ENCODE results near the gene PPM1H.

PPM1H gene

DNA sequence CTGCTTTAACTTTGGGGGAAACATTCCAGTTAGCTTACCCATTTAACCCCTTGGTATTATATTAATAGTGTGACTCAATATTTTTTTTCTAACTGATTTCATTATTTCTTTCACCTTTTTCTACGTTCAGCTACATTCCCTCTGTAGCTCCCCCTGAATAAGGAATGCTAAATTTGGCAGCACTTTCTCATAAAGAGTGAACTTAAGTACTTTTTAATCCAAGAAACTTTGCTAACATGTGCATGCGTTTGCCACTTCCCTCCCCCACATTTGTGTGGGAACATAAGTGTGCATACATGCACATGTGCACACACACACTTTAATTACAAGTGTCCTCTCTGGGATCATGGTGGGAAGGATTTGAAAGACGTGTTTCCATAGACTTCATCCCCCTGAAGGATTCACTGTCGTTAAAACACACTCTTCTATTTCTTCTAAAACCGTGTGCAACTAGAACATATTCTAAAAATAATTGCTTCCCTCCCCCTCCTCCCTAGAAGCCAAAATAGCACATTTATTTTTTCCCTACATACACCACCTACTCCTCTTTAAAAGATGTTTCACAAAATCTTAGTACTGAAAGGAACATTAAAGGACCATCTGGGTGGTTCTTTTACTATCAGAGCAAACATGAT is 142.6 kb downstream of the PPM1H start:
- DNase-seq: no peak

GRCh38 chr12:62789851-62790250 is 145.1 kb downstream of the PPM1H start:
- no peak for DNase-seq

- DNase-seq: no peak
Measured at GRCh38 chr12:62787611-62788010, 147.3 kb downstream of the PPM1H start.

- no peak for DNase-seq
Measured at GRCh38 chr12:62787023-62787422, 147.9 kb downstream of the PPM1H start.

DNA sequence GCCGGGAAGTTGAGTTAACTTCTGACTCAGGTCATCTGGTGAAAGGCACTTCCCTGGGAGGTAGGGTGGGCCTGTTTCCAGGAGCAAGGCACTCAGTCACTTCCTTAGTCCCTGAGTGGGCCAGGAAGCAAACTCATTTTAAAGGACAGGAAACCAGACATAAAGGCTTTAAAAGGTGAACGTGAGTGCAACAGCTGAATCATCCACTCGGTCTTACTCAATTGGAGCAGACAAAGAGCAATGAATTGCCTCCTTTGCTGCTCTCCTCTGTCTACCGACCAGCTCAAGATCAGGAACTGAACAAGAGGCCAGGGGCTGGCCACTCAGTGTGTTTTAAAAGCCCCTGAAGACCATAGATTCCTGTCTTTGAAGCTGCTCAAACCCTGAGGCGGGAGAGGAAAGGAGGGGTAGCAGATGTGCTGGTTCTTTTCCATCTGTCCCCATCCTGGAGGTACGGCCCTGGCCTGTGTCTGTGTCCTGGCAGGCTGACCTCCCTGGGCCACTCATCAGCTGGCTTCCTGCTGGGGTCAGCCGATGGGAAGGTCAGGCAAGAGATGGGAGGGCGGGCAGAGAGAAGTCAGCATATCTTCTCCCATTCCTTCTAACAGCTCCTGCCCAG is 148.9 kb downstream of the PPM1H start:
- DNase-seq: no peak

GRCh38 chr12:62784576-62784975 is 150.4 kb downstream of the PPM1H start:
- no peak for DNase-seq

GRCh38 chr12:62783881-62784280 is 151.1 kb downstream of the PPM1H start:
- no peak for DNase-seq

DNA sequence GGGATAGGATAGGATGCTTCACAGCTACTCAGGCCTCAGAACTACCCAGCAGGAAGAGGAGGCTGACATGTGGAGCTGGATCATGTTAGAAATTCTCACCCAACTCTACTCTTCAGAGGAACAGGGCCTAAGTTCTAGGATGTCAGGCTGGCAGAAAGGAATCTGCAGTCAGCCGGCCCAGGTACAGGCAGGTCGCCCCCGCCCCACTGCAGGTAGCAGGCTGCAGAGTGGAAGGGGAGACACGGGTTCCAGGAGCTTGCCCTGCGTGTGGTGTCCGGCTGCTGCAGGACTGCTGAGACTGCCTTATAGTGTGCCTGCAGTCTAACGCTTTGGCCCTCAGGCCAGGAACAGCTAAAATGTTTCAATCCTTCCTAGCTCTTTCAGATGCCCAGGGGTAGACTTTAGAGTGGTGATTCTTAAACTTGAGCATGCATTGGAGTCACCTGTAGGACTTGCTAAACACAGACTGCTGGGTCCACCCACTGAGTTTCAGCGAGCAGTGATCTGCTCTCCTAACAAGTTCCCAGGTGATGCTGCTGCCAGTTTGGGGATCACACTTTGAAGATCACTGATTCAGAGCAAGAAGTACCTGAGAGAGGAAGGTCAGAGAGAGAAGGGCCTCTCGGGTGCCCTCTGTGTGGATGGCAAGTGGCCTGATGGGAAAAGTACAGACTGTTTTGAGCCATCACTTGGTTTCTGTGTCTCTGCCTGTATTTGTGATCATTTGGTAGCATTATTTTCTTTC is 153.6 kb downstream of the PPM1H start:
- DNase-seq: no peak

- no peak for DNase-seq
Measured at GRCh38 chr12:62779488-62779887, 155.5 kb downstream of the PPM1H start.

DNA sequence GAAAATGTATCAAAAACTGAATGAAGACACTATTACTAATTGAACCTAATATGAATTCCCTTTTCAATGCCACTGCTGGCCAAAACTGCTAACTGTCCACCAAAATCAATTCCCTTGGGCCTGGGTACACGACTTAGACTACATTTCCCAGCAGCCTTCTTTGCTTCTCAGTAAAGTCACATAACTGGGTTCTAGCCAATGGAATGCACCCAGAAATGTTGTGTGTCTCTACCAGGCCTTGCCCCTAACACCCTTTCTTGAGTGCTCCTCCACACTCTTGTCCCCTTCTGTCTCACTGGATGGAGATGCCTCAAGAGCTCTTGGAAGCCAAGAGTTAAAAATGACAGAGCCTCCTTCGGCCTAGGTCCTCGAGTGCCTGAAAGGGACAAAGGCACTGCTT is 156.8 kb downstream of the PPM1H start:
- DNase-seq: no peak

DNA sequence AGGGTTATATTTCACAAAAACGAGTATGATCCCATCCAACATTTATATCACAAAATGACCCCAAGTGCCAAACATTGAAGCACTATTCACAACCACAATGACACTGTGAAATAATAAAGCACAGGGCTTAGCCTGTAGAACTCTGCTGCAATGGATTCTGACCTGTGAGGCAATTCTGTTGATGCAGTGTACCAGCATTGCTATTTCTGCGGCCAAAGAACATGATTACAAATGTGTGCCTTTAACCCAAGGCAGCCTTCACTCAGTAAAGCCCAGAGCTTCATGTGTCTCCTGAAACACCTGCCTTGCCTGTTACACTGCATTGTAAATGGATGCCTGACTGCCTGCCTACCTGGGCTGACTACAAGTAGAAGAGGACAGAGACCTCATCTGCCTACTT is 158.0 kb downstream of the PPM1H start:
- no peak for DNase-seq

- no peak for DNase-seq
Measured at GRCh38 chr12:62776575-62776974, 158.4 kb downstream of the PPM1H start.

DNA sequence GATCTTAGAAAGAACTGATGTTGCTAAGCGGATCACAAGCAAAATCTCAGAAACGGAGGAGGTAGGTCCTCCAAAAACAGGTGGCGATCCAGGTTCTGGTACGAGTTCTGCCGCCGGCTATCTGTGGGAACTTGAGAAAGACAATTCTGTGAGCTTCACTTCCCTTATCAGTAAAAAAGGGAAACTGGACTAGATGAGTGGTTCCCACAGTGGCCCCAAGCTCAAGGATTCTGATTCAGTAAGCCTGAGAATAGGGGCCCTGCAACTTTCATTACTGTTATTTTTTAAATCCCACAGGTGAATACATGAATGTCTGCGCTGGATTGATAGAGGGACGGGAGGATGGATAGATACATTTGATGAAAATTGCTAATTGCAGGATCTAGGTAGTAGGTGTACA is 160.2 kb downstream of the PPM1H start:
- no peak for DNase-seq

- no peak for DNase-seq
Measured at GRCh38 chr12:62772416-62772955, 162.5 kb downstream of the PPM1H start.

DNA sequence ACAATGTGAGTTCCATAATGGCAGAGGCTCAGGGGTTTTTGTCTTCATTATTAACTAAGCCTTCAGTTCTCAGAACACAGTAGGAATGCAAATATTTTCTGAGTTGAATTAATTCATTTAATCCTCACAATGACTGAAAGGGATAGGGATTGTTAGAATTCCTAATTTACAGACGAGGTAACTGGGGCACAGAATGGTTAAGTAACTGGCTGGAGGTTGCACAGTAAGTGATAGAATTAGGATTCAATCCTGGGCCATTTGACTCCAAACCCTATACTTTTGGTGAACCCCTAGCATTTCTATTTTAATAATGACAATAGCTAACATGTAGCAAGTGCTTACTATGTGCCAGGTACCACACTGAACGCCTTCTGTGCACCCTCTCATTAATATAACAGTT is 163.1 kb downstream of the PPM1H start:
- DNase-seq: no peak

GRCh38 chr12:62770381-62770780 is 164.6 kb downstream of the PPM1H start:
- no peak for DNase-seq

GRCh38 chr12:62769076-62769619 is 165.8 kb downstream of the PPM1H start:
- no peak for DNase-seq

GRCh38 chr12:62767946-62768345 is 167.0 kb downstream of the PPM1H start:
- no peak for DNase-seq

- no peak for DNase-seq
Measured at GRCh38 chr12:62767496-62767895, 167.5 kb downstream of the PPM1H start.

DNA sequence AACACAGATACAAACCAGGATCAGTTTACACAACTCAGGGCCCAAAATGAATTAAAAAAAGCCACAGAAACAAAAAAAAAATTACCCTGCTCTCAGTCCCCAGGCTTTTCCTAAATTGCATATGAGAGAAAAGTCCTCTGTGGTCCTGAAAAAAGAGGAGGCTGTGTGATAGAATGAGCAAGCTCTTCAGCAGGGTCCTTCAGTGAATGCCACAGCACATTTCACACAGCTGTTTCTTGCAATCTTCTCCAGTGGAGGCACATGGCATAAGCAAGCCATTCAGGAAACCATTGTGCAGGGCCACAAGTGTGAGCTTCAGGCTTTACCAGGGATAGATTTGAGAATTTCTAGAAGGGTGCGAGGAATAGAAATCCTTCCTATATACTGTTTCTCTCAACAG is 168.5 kb downstream of the PPM1H start:
- DNase-seq: no peak

GRCh38 chr12:62763861-62764645 is 170.9 kb downstream of the PPM1H start:
- no peak for DNase-seq

DNA sequence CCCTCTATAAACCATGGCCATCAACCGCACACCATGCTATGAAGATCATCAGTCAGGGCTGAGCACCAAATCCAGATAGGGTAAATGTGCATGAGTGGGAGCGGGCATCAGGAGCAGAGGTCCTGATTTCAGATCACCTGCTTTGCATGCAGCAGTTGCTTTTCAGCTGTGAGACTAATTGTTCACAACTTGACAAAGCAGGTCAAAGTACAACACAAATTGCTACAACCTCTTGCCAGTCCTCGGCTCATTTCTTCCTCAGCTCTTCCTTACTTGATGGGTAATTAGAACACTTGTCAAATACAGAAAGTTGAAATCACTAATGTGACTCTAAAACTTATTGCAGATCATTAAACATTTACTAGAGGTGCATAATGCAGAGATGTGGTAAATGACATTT is 171.6 kb downstream of the PPM1H start:
- DNase-seq: no peak

DNA sequence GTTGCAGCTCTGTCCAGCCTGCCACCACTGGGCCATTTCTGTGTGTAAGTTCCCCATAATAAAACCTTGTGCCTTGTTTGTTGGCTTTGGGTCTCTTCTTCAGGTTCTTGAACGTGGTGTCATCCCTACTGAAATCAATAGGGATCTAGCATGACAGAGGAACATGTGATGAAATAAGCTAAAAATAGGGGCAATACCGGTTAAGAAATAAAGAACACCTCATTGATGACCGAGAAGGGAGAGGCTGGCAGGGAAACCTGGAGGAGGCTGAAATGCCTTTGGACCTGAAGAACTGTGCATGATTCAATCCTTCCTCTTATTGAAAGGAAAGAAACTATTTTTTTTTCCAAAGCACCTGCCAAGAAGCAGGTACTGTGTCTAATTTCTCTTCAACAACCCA is 172.3 kb downstream of the PPM1H start:
- no peak for DNase-seq
